ENCODE data around the gene NELL2. TPM values are rescaled to one million over a fixed set of nuclear protein-coding genes. Genes with fewer than 3 reads are reported as not detected.

Gene NELL2
- total RNA-seq (2021): 31.9 and 32.7 TPM in 2 replicates
- long read RNA-seq, transcript NELL2-205 (21 exons, 3,196 nt): minor isoform, 64 of 237 reads
- long read RNA-seq, transcript NELL2-203 (20 exons, 3,612 nt): major isoform, 119 of 237 reads
- long read RNA-seq, partial matches to known transcripts: 28 of 237 reads
- long read RNA-seq, other reads (novel, unspliced or antisense): 23 of 237 reads

DNA sequence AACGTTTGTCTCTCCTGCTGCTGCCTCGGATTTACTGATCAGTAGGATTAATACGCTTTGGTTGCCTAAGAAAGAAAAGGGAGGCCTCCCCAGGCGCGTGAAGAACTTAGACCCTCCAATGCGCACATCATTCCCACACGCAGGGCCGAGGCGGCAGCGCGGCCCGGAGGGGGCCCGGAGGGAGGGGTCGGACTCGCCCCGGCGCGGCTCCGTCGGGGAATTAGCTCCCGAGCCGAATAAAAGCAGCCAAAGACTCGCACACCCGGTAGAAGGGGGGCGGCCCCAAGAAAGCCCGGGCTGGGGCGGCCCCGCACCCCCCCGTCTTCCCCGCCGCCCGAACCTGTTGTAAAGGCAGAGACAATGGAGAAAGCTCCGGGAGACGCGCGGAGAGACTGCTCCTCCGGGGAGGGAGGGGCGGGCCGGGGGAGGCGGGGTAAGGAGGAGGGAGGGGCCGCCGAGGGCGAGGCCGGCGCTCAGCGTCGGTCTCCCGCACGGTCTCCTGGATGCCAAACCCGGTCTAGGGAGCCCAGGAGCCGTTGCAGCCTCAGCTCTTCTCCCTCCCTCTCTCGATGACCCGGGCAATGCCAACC lies at the start of gene NELL2:
TSS of gene NELL2 (minus strand) at position 362 of the 590 bp plus-strand sequence. CDS start 446 bp downstream, outside the sequence.
- Histone ChIP-seq H3K18ac (ENCODE audit: insufficient read length, low read depth, low read length) (no peak within 1 kb of the TSS), H4K20me1 (ENCODE audit: control insufficient read depth, insufficient read depth, insufficient read length) (no peaks in the 10 kb centered on the region), H3K27me3 (ENCODE audit: insufficient read depth, low read length) (no peaks in the 10 kb centered on the region; the same call in 1 of the 2 replicates), H3T11ph (ENCODE audit: low read length) (no peak within 1 kb of the TSS), H3K27ac (ENCODE audit: insufficient read length, low read depth, low read length) (no peak within 1 kb of the TSS), H3K9ac (ENCODE audit: extremely low read depth, insufficient read length, low read length) (peak within 1 kb of the TSS; percentile 61), H3K9me3 (ENCODE audit: control insufficient read depth, low read depth, low read length) (no peaks in the 10 kb centered on the region), H3K4ac (ENCODE audit: low read depth, low read length) (no peak within 1 kb of the TSS), H3K4me2 (ENCODE audit: insufficient read depth, insufficient read length, low read length) (peak within 1 kb of the TSS; percentile 57), H2BK120ac (ENCODE audit: low read depth, low read length, poor library complexity, severe bottlenecking) (no peak within 1 kb of the TSS), H4K8ac (replicated peaks; ENCODE audit: insufficient read length, low read depth, low read length) (no peak within 1 kb of the TSS), H2BK5ac (ENCODE audit: insufficient read length, low read length) (no peak within 1 kb of the TSS), H3K79me2 (ENCODE audit: insufficient read depth, low read length) (peaks cover 2% of the 10 kb centered on the region; the same call in 1 of the 2 replicates), H3K23me2 (ENCODE audit: insufficient read length, low read depth, low read length, poor library complexity, severe bottlenecking) (peaks cover 10% of the 10 kb centered on the region), H2AK5ac (ENCODE audit: insufficient read length, low read length) (no peak within 1 kb of the TSS), H4K91ac (ENCODE audit: insufficient read length, low read depth, low read length) (no peak within 1 kb of the TSS), H3K23ac (ENCODE audit: insufficient read length, low read depth, low read length) (no peak within 1 kb of the TSS), H3K14ac (ENCODE audit: insufficient read depth, low read length) (peak within 1 kb of the TSS; percentile 79; the same call in 1 of the 2 replicates), H3K79me1 (ENCODE audit: insufficient read depth, low read depth, low read length, poor library complexity, severe bottlenecking) (no peaks in the 10 kb centered on the region), H4K5ac (ENCODE audit: insufficient read length, low read depth, low read length) (no peak within 1 kb of the TSS), H2AFZ (ENCODE audit: low read length) (no peak within 1 kb of the TSS), H2BK12ac (ENCODE audit: insufficient read length, low read depth, low read length) (no peak within 1 kb of the TSS), H2BK20ac (ENCODE audit: low read depth, low read length, poor library complexity, severe bottlenecking) (no peak within 1 kb of the TSS), H2BK15ac (ENCODE audit: low read depth, low read length) (no peak within 1 kb of the TSS), H3K56ac (ENCODE audit: insufficient read length, low read depth, low read length) (no peak within 1 kb of the TSS), H3K4me1 (ENCODE audit: insufficient read depth, low read length) (peaks cover 2% of the 10 kb centered on the region; the same call in 1 of the 2 replicates)
- H3K9me3 Mint-ChIP-seq: peaks cover 5 to 10% of the 10 kb centered on the region in 2 experiments; a peak in 4 of 5 replicates
- peak within 1 kb of the TSS; percentile 88 to 100 for H3K4me3 Mint-ChIP-seq
- H3K4me1 Mint-ChIP-seq: peaks cover 13 to 14% of the 10 kb centered on the region in 2 experiments
- no CpG with 5 or more reads among the region's 53 CpGs for whole genome bisulfite sequencing (ENCODE audit: extremely low coverage, insufficient read length, low lambda C conversion rate)
- peak; percentile 92 for DNase-seq
- H3K27me3 Mint-ChIP-seq (ENCODE audit: low read depth): peaks cover 34% of the 10 kb centered on the region
- TF ChIP-seq, protein P1, sequence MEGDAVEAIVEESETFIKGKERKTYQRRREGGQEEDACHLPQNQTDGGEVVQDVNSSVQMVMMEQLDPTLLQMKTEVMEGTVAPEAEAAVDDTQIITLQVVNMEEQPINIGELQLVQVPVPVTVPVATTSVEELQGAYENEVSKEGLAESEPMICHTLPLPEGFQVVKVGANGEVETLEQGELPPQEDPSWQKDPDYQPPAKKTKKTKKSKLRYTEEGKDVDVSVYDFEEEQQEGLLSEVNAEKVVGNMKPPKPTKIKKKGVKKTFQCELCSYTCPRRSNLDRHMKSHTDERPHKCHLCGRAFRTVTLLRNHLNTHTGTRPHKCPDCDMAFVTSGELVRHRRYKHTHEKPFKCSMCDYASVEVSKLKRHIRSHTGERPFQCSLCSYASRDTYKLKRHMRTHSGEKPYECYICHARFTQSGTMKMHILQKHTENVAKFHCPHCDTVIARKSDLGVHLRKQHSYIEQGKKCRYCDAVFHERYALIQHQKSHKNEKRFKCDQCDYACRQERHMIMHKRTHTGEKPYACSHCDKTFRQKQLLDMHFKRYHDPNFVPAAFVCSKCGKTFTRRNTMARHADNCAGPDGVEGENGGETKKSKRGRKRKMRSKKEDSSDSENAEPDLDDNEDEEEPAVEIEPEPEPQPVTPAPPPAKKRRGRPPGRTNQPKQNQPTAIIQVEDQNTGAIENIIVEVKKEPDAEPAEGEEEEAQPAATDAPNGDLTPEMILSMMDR (conservative IDR thresholded peaks at IDR 0.05): no peak
- H3K36me3 Mint-ChIP-seq (ENCODE audit: insufficient read depth in 1 of 3, low read depth in 3 of 3): peaks cover under 1 to 7% (median 2%) of the 10 kb centered on the region in 3 experiments; a peak in 5 of 7 replicates
- H3K27ac Mint-ChIP-seq: peak within 1 kb of the TSS; percentile 80 to 95 (median 91)

Data from H9 (cell line).